Stimulated activated naive B cell treated with anti-CD40 and anti-IgM and Interleukin-4, amounts not matched to agents 10 μg/mL and 1 μg/mL and 100 μg/mL, for 72 hours (primary cell): Measurements from ENCODE around the gene ELMO1.
A peak's percentile ranks its signal among the peaks of the same experiment; 100 is the strongest.

Experiments used
- ATAC-seq, 2 donors: fragments of 150-1000 bp; cut with Tn5 transposase; replicated peaks; 2 replicates each; pipeline ENCODE4 v1.10.0; 2021; ENCODE audit warnings: moderate library complexity in 1 of 2
- DNase-seq: peaks from one replicate; pipeline ENCODE4 v3.0.0; 2021
- H3K27ac Mint-ChIP-seq: one replicate; pipeline ENCODE4 v1.8.0; 2022; ENCODE audit warnings: mild to moderate bottlenecking, mixed read lengths
- H3K27me3 Mint-ChIP-seq, 2 donors: one replicate each; pipeline ENCODE4 v1.8.0; 2022; ENCODE audit warnings: mixed read lengths in 2 of 2
- H3K36me3 Mint-ChIP-seq, 2 donors: one replicate each; pipeline ENCODE4 v1.8.0; 2022; ENCODE audit warnings: mixed read lengths in 2 of 2, mild to moderate bottlenecking in 1 of 2
- H3K4me1 Mint-ChIP-seq, 2 donors: one replicate each; pipeline ENCODE4 v1.8.0; 2022; ENCODE audit warnings: mixed read lengths in 2 of 2, mild to moderate bottlenecking in 1 of 2
- H3K4me3 Mint-ChIP-seq, 2 donors: one replicate each; pipeline ENCODE4 v1.8.0; 2022; ENCODE audit warnings: mild to moderate bottlenecking in 2 of 2, mixed read lengths in 2 of 2, moderate library complexity in 1 of 2
- H3K9me3 Mint-ChIP-seq, 2 donors: one replicate each; pipeline ENCODE4 v1.8.0; 2022; ENCODE audit warnings: mixed read lengths in 2 of 2, mild to moderate bottlenecking in 1 of 2

ELMO1 gene

DNA sequence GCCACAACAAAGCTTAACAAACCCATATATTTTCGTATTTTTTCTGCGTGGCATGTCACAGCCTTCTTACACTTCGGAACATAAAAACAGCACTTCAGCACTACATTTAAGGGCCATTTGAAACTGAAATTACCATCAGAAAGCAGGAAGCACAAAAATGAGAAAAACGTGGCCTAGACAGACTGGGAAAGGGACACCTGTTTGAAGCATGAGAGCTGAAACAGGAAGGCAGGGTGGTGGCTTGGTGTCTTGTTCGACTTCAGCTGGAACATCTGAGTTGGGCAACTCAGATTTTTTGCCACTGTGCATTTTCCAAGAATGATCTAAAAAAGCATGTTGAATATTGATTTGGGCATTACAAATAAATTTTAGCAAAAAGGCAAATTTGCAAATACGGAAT, 243.2 kb downstream of the ELMO1 start:
- Mint-ChIP-seq H3K9me3 (peaks cover 0 to 2% of the 10 kb centered on the region in 2 donors), H3K27me3 (no peaks in the 10 kb centered on the region), H3K4me1 (peaks cover 10 to 25% of the 10 kb centered on the region in 2 donors), H3K4me3 (no peak overlapping the region), H3K36me3 (peaks cover 37 to 51% of the 10 kb centered on the region in 2 donors), H3K27ac (no peak overlapping the region)
- ATAC-seq (no peak), DNase-seq (no peak)

- H3K36me3 Mint-ChIP-seq = peaks cover 28 to 49% of the 10 kb centered on the region in 2 donors
- no peak for DNase-seq
- no peak overlapping the region for H3K27ac Mint-ChIP-seq
- no peak overlapping the region for H3K4me3 Mint-ChIP-seq
- H3K9me3 Mint-ChIP-seq = peaks cover 0 to 2% of the 10 kb centered on the region in 2 donors
- no peaks in the 10 kb centered on the region for H3K27me3 Mint-ChIP-seq
- peaks cover 10% of the 10 kb centered on the region in 2 donors for H3K4me1 Mint-ChIP-seq
- ATAC-seq = peak in 1 of 2 donors; percentile 20
These were observed 246.8 kb downstream of the ELMO1 start for GRCh38 chr7:37201876-37202198.

GRCh38 chr7:37201003-37201875, 247.4 kb downstream of the ELMO1 start:
- no peaks in the 10 kb centered on the region for H3K27me3 Mint-ChIP-seq
- DNase-seq = no peak
- H3K9me3 Mint-ChIP-seq = peaks cover 0 to 2% of the 10 kb centered on the region in 2 donors
- peaks cover 10% of the 10 kb centered on the region in 2 donors for H3K4me1 Mint-ChIP-seq
- peak; percentile 55 to 71 for ATAC-seq
- H3K4me3 Mint-ChIP-seq = no peak overlapping the region
- peaks cover 28 to 49% of the 10 kb centered on the region in 2 donors for H3K36me3 Mint-ChIP-seq
- H3K27ac Mint-ChIP-seq = no peak overlapping the region

DNA sequence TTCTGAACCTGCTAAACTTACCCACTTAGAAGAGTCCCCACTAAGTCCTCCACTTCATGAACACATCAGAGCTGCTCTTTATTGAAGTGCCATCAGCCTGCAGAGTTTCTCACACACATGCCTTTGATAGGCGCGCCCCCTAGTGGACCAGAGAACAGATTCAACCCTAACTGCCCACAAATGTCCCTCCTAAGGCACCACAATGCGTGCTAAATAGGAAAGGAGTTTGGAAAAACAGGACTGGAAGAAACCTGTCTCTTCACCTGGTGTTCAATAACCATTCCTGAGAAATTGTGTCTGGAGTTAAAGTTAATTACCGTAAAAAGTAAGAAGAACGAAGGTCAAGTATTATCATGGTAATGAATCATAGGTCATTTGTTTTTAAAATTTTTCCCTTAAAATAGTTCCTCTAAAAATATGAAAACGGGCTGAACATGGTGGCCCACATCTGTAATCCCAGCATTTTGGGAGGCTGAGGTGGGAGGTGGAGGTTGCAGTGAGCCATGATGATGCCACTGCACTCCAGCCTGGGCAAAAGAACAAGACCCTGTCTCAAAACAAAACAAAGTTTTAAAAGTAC, 249.7 kb downstream of the ELMO1 start:
- H3K27me3 Mint-ChIP-seq = no peaks in the 10 kb centered on the region
- DNase-seq (peak; percentile 33), ATAC-seq (peak; percentile 78 to 83)
- no peak overlapping the region for H3K4me3 Mint-ChIP-seq
- H3K36me3 Mint-ChIP-seq = peaks cover 19 to 44% of the 10 kb centered on the region in 2 donors
- H3K4me1 Mint-ChIP-seq = peaks cover 8 to 10% of the 10 kb centered on the region in 2 donors
- H3K27ac Mint-ChIP-seq = no peak overlapping the region
- no peaks in the 10 kb centered on the region for H3K9me3 Mint-ChIP-seq

DNA sequence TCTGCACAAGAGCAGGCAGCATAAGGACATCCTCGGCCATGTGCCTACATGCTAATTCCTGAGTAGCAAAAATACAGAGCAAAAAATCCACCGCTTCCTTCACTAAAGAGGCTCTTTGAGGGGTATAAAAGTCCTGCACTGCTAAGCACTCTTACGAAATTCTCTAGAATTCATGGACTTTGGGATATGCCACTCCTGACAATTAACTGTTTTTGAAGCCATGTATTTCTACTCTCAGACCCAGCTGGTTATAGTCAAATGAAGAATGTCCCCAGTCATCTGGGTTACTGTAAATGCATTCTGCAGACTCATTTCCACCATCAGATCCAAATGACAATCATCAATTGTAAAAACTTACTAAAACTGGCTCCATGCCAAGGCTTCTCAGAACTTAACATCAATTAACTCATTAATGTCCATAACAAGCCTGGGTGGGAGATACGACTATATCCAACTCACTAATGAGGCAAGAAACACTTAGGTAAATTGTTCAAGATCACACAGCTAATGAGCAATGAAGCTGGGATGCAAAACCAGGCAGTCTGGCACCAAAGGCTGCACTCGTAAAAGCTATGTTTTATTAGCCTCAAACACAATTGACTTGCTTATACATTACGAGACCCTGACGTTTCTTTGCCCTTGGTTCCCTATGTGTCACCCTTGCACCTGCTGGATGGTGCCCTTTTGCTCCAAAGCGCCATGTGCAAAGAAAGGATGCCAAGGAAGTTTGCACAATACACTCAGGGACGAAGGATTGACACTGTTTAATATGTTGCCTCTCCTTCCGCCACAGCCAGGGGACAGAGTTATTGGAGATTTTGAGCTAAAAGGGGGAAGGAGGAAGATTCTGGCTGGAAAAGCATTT, 250.4 kb downstream of the ELMO1 start:
- H3K9me3 Mint-ChIP-seq = no peaks in the 10 kb centered on the region

GRCh38 chr7:37197108-37197507, 251.6 kb downstream of the ELMO1 start:
- Mint-ChIP-seq H3K4me3 (no peak overlapping the region), H3K9me3 (no peaks in the 10 kb centered on the region), H3K27me3 (no peaks in the 10 kb centered on the region), H3K36me3 (peaks cover 14 to 36% of the 10 kb centered on the region in 2 donors), H3K27ac (no peak overlapping the region), H3K4me1 (peaks cover 8 to 10% of the 10 kb centered on the region in 2 donors)
- no peak for DNase-seq
- no peak for ATAC-seq

More for the DNA sequence above, 250.4 kb downstream of the ELMO1 start:
- no peak overlapping the region for H3K27ac Mint-ChIP-seq
- DNase-seq = no peak
- peaks cover 19 to 42% of the 10 kb centered on the region in 2 donors for H3K36me3 Mint-ChIP-seq
- no peaks in the 10 kb centered on the region for H3K27me3 Mint-ChIP-seq
- ATAC-seq = no peak
- no peak overlapping the region for H3K4me3 Mint-ChIP-seq
- H3K4me1 Mint-ChIP-seq = peaks cover 8 to 10% of the 10 kb centered on the region in 2 donors

GRCh38 chr7:37196676-37197075, 252.0 kb downstream of the ELMO1 start:
- H3K4me1 Mint-ChIP-seq = peaks cover 8 to 10% of the 10 kb centered on the region in 2 donors
- DNase-seq (no peak), ATAC-seq (no peak)
- H3K36me3 Mint-ChIP-seq = peaks cover 18 to 39% of the 10 kb centered on the region in 2 donors
- no peak overlapping the region for H3K4me3 Mint-ChIP-seq
- no peak overlapping the region for H3K27ac Mint-ChIP-seq
- H3K27me3 Mint-ChIP-seq = no peaks in the 10 kb centered on the region
- H3K9me3 Mint-ChIP-seq = no peaks in the 10 kb centered on the region

GRCh38 chr7:37195388-37195787, 253.3 kb downstream of the ELMO1 start:
- Mint-ChIP-seq H3K4me1 (peaks cover under 1 to 2% of the 10 kb centered on the region in 2 donors), H3K4me3 (no peak overlapping the region), H3K27ac (no peak overlapping the region), H3K9me3 (no peaks in the 10 kb centered on the region), H3K27me3 (no peaks in the 10 kb centered on the region), H3K36me3 (peaks cover 19 to 41% of the 10 kb centered on the region in 2 donors)
- no peak for DNase-seq
- ATAC-seq = no peak

- DNase-seq = no peak
- no peaks in the 10 kb centered on the region for H3K9me3 Mint-ChIP-seq
- no peaks in the 10 kb centered on the region for H3K27me3 Mint-ChIP-seq
- no peaks in the 10 kb centered on the region for H3K4me1 Mint-ChIP-seq
- no peak for ATAC-seq
- no peak overlapping the region for H3K4me3 Mint-ChIP-seq
- H3K27ac Mint-ChIP-seq = no peak overlapping the region
- peaks cover 19 to 41% of the 10 kb centered on the region in 2 donors for H3K36me3 Mint-ChIP-seq
These were observed 253.7 kb downstream of the ELMO1 start for GRCh38 chr7:37194943-37195342.

- Mint-ChIP-seq H3K27ac (no peak overlapping the region), H3K9me3 (no peaks in the 10 kb centered on the region), H3K27me3 (no peaks in the 10 kb centered on the region), H3K4me1 (no peaks in the 10 kb centered on the region), H3K4me3 (no peak overlapping the region), H3K36me3 (peaks cover 22 to 44% of the 10 kb centered on the region in 2 donors)
- ATAC-seq (no peak), DNase-seq (no peak)
These were observed 254.9 kb downstream of the ELMO1 start for GRCh38 chr7:37193775-37194135.

GRCh38 chr7:37193087-37193774, 255.4 kb downstream of the ELMO1 start:
- H3K27ac Mint-ChIP-seq = no peak overlapping the region
- H3K9me3 Mint-ChIP-seq = no peaks in the 10 kb centered on the region
- peaks cover 22 to 40% of the 10 kb centered on the region in 2 donors for H3K36me3 Mint-ChIP-seq
- DNase-seq (no peak), ATAC-seq (no peak)
- no peaks in the 10 kb centered on the region for H3K4me1 Mint-ChIP-seq
- H3K4me3 Mint-ChIP-seq = no peak overlapping the region
- no peaks in the 10 kb centered on the region for H3K27me3 Mint-ChIP-seq

DNA sequence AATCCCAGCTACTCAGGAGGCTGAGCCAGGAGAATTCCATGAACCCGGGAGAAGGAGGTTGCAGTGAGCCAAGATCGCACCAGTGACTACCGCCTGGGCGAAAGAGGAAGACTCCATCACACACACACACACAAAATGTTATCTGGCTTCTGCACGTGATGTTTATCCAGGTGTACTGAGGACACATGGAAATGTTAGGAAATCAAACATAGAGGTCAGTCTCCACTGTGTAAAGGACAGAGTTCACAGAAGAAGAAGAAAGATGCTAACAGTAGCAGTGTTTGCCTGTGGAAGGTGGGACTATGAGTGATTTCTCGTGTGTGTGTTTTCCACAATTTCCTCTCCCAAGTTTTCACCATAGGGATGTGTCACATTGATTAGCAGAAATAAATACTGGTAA, 256.9 kb downstream of the ELMO1 start:
- H3K36me3 Mint-ChIP-seq = peaks cover 22 to 37% of the 10 kb centered on the region in 2 donors
- no peak overlapping the region for H3K27ac Mint-ChIP-seq
- H3K9me3 Mint-ChIP-seq = no peaks in the 10 kb centered on the region
- H3K27me3 Mint-ChIP-seq = no peaks in the 10 kb centered on the region
- DNase-seq = no peak
- H3K4me1 Mint-ChIP-seq = no peaks in the 10 kb centered on the region
- H3K4me3 Mint-ChIP-seq = no peak overlapping the region
- ATAC-seq = no peak

DNA sequence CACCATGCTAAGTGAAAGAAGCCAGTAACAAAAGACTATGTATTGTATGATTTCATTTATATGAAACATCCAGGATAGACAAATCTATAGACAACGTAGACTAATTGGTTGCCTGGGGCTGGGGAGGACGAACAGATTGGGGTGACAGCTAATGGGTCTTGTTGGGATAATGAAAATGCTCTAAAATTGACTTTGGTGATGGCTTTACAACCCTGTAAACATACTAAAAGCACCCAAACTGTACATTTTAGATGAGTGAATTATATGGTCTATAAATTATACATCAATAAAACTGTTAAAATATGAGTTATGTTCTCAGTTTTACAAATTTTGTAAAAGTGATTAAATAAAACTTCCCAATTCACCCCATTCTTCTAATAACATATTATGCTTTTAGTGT, 261.5 kb downstream of the ELMO1 start:
- DNase-seq (no peak), ATAC-seq (no peak)
- H3K36me3 Mint-ChIP-seq = peaks cover 12 to 17% of the 10 kb centered on the region in 2 donors
- H3K27ac Mint-ChIP-seq = no peak overlapping the region
- H3K4me3 Mint-ChIP-seq = no peak overlapping the region
- H3K27me3 Mint-ChIP-seq = no peaks in the 10 kb centered on the region
- no peaks in the 10 kb centered on the region for H3K4me1 Mint-ChIP-seq
- no peaks in the 10 kb centered on the region for H3K9me3 Mint-ChIP-seq

DNA sequence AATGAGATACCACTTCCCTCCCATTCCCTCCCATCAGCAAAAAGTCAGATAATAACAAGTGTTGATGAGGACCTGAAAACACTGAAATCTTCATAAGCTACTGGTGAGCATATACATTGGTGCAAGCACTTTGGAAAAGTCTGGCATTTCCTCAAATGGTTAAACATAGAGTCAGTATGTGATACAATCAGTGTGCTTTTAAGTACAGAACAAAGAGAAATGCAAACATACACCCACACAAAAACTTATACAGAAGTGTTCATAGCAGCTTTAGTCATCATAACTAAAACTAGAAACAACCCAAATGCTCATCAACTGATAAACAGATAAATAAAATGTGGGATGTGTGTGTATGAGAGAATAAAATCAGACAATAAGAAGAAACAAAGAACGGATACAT, 261.9 kb downstream of the ELMO1 start:
- no peak for ATAC-seq
- Mint-ChIP-seq H3K36me3 (peaks cover 9 to 14% of the 10 kb centered on the region in 2 donors), H3K27ac (no peak overlapping the region)

More for the DNA sequence above, 261.9 kb downstream of the ELMO1 start:
- H3K4me3 Mint-ChIP-seq = no peak overlapping the region
- H3K9me3 Mint-ChIP-seq = no peaks in the 10 kb centered on the region
- no peak for DNase-seq
- no peaks in the 10 kb centered on the region for H3K27me3 Mint-ChIP-seq
- H3K4me1 Mint-ChIP-seq = no peaks in the 10 kb centered on the region
